HUES6 (cell line): Measurements from ENCODE around the gene FBXO31.

Experiments
- H3K27ac ChIP-seq: 2 replicates; pipeline ENCODE4 v1.7.0; 2013; ENCODE audit warnings: low read depth, mild to moderate bottlenecking, low read length, inconsistent platforms
- H3K27me3 ChIP-seq: 2 replicates; pipeline ENCODE4 v1.6.1; 2013; ENCODE audit warnings: low read length; ENCODE audit not compliant: control insufficient read depth, insufficient read depth
- H3K36me3 ChIP-seq: 2 replicates; pipeline ENCODE4 v1.6.1; 2013; ENCODE audit warnings: low read length; ENCODE audit not compliant: control insufficient read depth, insufficient read depth
- H3K4me1 ChIP-seq: 2 replicates; pipeline ENCODE4 v1.6.1; 2013; ENCODE audit warnings: low read length; ENCODE audit not compliant: control insufficient read depth, insufficient read depth
- H3K4me3 ChIP-seq: 2 replicates; pipeline ENCODE4 v1.5.1; 2013; ENCODE audit warnings: low read depth, low read length
- H3K9ac ChIP-seq: one replicate; pipeline ENCODE4 v1.6.1; 2013; ENCODE audit warnings: mild to moderate bottlenecking, low read length
- H3K9me3 ChIP-seq: 2 replicates; pipeline ENCODE4 v1.6.1; 2013; ENCODE audit warnings: low read depth, low read length; ENCODE audit not compliant: control insufficient read depth, insufficient read depth

The FBXO31 gene

GRCh38 chr16:87314990-87315420 is 68.6 kb downstream of the FBXO31 start:
- no peak overlapping the region for H3K9ac ChIP-seq
- H3K27ac ChIP-seq: no peak overlapping the region
- peaks cover 5% of the 10 kb centered on the region for H3K4me1 ChIP-seq
- H3K4me3 ChIP-seq: no peak overlapping the region
- no peaks in the 10 kb centered on the region for H3K9me3 ChIP-seq
- H3K27me3 ChIP-seq: no peaks in the 10 kb centered on the region
- H3K36me3 ChIP-seq: peaks cover 5% of the 10 kb centered on the region; the same call in 1 of the 2 replicates

GRCh38 chr16:87312008-87312407 is 71.6 kb downstream of the FBXO31 start:
- Histone ChIP-seq H3K27me3 (no peaks in the 10 kb centered on the region), H3K4me3 (no peak overlapping the region), H3K36me3 (no peaks in the 10 kb centered on the region), H3K27ac (no peak overlapping the region), H3K9ac (no peak overlapping the region), H3K9me3 (0 out of 2 replicates have a peak, but pooled peaks cover 6% of the 10 kb centered on the region), H3K4me1 (no peaks in the 10 kb centered on the region)

GRCh38 chr16:87311387-87311786 is 72.2 kb downstream of the FBXO31 start:
- 0 out of 2 replicates have a peak, but pooled peaks cover 6% of the 10 kb centered on the region for H3K9me3 ChIP-seq
- H3K27me3 ChIP-seq: no peaks in the 10 kb centered on the region
- no peak overlapping the region for H3K27ac ChIP-seq
- no peaks in the 10 kb centered on the region for H3K36me3 ChIP-seq
- 0 out of 2 replicates have a peak, but pooled peaks cover 2% of the 10 kb centered on the region for H3K4me1 ChIP-seq
- H3K4me3 ChIP-seq: no peak overlapping the region
- no peak overlapping the region for H3K9ac ChIP-seq

DNA sequence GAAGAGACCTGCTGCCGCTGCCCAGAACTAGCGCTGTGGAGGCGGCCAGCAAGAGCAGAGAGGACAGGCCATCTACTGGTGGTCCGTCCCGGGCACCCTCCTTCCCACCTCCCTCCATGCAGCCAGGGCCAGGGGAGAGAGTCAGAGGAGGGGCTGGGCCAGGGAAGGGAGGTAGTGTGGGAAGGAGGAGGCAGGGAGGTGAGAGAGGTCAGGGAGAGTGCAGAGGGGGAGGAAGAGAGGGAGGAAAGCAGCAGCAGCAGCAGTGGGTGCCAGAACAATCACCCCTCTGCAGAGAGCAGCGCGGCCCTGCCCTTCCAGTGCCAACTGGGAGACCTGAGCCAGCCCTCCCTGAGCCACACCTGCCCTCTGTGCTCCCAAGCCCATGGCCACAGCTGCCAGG is 73.0 kb downstream of the FBXO31 start:
- Histone ChIP-seq H3K4me1 (peaks cover 9% of the 10 kb centered on the region), H3K9me3 (0 out of 2 replicates have a peak, but pooled peaks cover 6% of the 10 kb centered on the region), H3K4me3 (no peak overlapping the region), H3K36me3 (no peaks in the 10 kb centered on the region), H3K27ac (no peak overlapping the region), H3K27me3 (no peaks in the 10 kb centered on the region), H3K9ac (no peak overlapping the region)

DNA sequence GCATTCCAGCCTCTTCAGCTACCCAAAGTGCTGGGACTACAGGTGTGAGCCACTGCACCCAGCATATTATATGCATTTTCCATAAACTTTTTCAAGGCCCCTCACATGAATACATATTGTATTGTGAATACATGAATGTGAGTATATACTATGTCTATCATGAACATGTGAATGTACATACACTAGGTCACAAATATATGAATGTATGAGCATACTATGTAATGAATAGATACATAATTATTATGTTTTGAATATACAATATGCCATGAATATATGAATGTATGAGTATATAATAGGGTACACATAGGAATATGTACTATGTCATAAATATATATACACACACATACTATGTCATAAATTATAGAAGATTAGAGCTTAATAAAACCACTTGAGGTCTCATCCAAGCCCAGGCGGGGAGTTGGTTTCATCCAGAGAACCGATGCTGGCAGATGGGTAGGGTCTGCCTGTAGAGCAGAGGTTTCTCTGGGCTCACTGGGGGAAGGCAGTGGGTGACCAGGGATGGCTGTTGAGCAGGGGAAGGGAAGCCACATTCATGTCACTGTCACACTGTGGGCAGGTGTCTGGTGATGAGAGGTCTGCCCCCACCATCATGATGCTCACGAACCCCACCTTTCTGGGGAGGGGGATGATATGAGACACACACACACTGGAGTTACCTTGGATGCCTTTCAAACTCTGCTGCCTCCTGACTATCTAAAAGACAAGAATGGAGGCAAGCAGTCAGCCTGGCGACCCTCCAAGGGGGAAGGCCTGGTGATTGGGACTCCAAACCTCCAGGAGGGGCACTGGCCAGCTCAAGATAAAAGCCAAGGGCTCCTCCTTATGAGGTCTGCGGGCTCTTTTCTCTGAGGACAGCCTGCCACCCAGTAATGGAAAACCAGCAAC is 73.7 kb downstream of the FBXO31 start:
- H3K9ac ChIP-seq: no peak overlapping the region
- H3K27me3 ChIP-seq: no peaks in the 10 kb centered on the region

GRCh38 chr16:87308826-87309225 is 74.8 kb downstream of the FBXO31 start:
- Histone ChIP-seq H3K27ac (no peak overlapping the region), H3K27me3 (no peaks in the 10 kb centered on the region)

More for the DNA sequence above, 73.7 kb downstream of the FBXO31 start:
- Histone ChIP-seq H3K4me1 (peaks cover 16% of the 10 kb centered on the region), H3K36me3 (no peaks in the 10 kb centered on the region), H3K4me3 (no peak overlapping the region), H3K9me3 (0 out of 2 replicates have a peak, but pooled peaks cover 6% of the 10 kb centered on the region), H3K27ac (no peak overlapping the region)

GRCh38 chr16:87306516-87306915 is 77.1 kb downstream of the FBXO31 start:
- Histone ChIP-seq H3K36me3 (no peaks in the 10 kb centered on the region), H3K4me3 (no peak overlapping the region), H3K27me3 (no peaks in the 10 kb centered on the region), H3K4me1 (peaks cover 17% of the 10 kb centered on the region), H3K27ac (no peak overlapping the region), H3K9me3 (0 out of 2 replicates have a peak, but pooled peaks cover 6% of the 10 kb centered on the region), H3K9ac (no peak overlapping the region)

More at GRCh38 chr16:87308826-87309225, 74.8 kb downstream of the FBXO31 start:
- Histone ChIP-seq H3K9ac (no peak overlapping the region), H3K4me3 (no peak overlapping the region), H3K4me1 (peaks cover 17% of the 10 kb centered on the region), H3K9me3 (0 out of 2 replicates have a peak, but pooled peaks cover 6% of the 10 kb centered on the region), H3K36me3 (no peaks in the 10 kb centered on the region)

GRCh38 chr16:87305505-87306391 is 77.8 kb downstream of the FBXO31 start:
- H3K27me3 ChIP-seq: no peaks in the 10 kb centered on the region
- H3K36me3 ChIP-seq: no peaks in the 10 kb centered on the region
- H3K4me3 ChIP-seq: no peak overlapping the region
- no peak overlapping the region for H3K27ac ChIP-seq
- peak overlapping the region; percentile 6 for H3K9ac ChIP-seq
- H3K4me1 ChIP-seq: peaks cover 17% of the 10 kb centered on the region
- H3K9me3 ChIP-seq: 0 out of 2 replicates have a peak, but pooled peaks cover 6% of the 10 kb centered on the region

DNA sequence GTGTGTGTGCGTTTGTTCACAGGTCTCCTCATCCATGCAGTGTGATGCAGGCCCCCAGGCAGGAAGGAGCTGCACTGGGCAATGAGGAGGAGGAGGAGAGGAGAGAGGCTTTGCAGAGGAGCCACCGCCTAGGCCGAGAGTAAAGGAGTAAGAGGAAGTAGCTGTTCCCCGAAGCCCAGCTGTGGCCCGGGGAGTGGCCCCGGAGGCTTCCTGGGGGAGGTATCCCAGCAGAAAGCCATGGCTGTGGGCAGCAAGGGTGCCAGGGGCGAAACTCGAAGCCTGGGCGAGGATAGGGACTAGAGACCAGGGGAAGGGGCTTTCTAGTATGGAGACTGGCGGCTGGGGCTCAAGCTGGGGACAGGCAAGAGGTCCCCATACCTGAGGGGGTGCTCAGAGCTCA is 78.6 kb downstream of the FBXO31 start:
- no peaks in the 10 kb centered on the region for H3K27me3 ChIP-seq
- H3K9me3 ChIP-seq: 0 out of 2 replicates have a peak, but pooled peaks cover 6% of the 10 kb centered on the region
- no peak overlapping the region for H3K27ac ChIP-seq
- no peaks in the 10 kb centered on the region for H3K36me3 ChIP-seq
- H3K9ac ChIP-seq: no peak overlapping the region
- H3K4me1 ChIP-seq: peaks cover 17% of the 10 kb centered on the region
- H3K4me3 ChIP-seq: no peak overlapping the region

DNA sequence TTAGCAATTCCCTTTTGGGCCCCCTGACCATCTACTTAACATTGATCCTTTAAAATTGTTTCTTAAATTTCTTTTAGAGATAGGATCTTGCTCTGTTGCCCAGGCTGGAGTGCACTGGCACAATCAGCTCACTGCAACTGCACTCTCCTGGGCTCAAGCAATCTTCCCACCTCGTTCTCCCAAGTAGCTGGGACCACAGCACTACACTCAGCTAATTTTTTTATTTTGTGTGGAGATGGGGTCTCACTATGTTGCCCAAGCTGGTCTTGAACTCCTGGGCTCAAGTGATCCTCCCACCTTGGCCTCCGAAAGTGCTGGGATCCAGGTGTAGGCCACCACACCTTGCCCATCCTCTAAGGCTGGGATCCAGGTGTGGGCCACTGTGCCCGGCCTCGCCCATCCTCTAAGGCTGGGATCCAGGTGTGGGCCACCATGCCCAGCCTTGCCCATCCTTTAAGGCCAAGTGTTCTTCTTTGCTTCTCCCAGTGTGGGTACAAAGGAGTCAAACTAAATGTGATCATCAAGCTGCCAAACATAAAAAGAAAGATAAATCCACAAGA is 79.5 kb downstream of the FBXO31 start:
- H3K9ac ChIP-seq: no peak overlapping the region
- no peak overlapping the region for H3K4me3 ChIP-seq
- H3K27me3 ChIP-seq: no peaks in the 10 kb centered on the region
- H3K4me1 ChIP-seq: peaks cover 17% of the 10 kb centered on the region
- H3K9me3 ChIP-seq: 0 out of 2 replicates have a peak, but pooled peaks cover 6% of the 10 kb centered on the region
- no peak overlapping the region for H3K27ac ChIP-seq
- no peaks in the 10 kb centered on the region for H3K36me3 ChIP-seq
